Measurements from ENCODE around the gene SUSD3. TPM values are rescaled to one million over a fixed set of nuclear protein-coding genes. Genes with fewer than 3 reads are reported as not detected.

SUSD3 gene
- total and polyA plus RNA-seq, 2 donors (not counting 3 experiments of a cell fraction or from before 2014, with no cell fraction given), result not detected

GRCh38 chr9:93040409-93040808 is 18.1 kb upstream of the SUSD3 start:
- CTCF ChIA-PET, result no interaction called here
- TF ChIP-seq MYC (IDR thresholded peaks at IDR 0.05; ENCODE audit: low read depth, low read length) (no peak), POLR2AphosphoS5 (IDR thresholded peaks at IDR 0.05; ENCODE audit: insufficient read depth, low read depth, low read length) (no peak), JUN (IDR thresholded peaks at IDR 0.05; ENCODE audit: borderline replicate concordance, insufficient read depth, insufficient read length, low read depth) (no peak), FOS (IDR thresholded peaks at IDR 0.05; ENCODE audit: borderline replicate concordance, insufficient read depth, low read length) (no peak)

GRCh38 chr9:93041108-93041802 is 17.2 kb upstream of the SUSD3 start:
- H3K4me1 ChIP-seq (ENCODE audit: control insufficient read depth, extremely low read depth, insufficient read depth, low read length), result no peaks in the 10 kb centered on the region
- POLR2A ChIA-PET, result no interaction called here
- DNase-seq (ENCODE audit: low read depth, low spot score) (no peak), FAIRE-seq (no peak)
- H3K4me2 ChIP-seq (ENCODE audit: insufficient read depth, low read length), result no peak overlapping the region
- intact Hi-C loops (cut with micrococcal nuclease), result no loop called here
- no peak overlapping the region for H3K27ac ChIP-seq (ENCODE audit: insufficient read depth, low read depth, low read length)
- no peaks in the 10 kb centered on the region for H3K9me3 ChIP-seq (replicated peaks; ENCODE audit: control insufficient read depth, insufficient read depth, low read length)
- CTCF ChIA-PET, result interaction anchor here (1.0 kb wide), 1 partner anchor 38 kb away, joined by 3 read pairs; no protein-coding TSS in a partner anchor
- no peaks in the 10 kb centered on the region for H3K9me1 ChIP-seq (replicated peaks; ENCODE audit: control insufficient read depth, extremely low read depth, insufficient read depth, low read length)
- no peaks in the 10 kb centered on the region for H4K20me1 ChIP-seq (replicated peaks; ENCODE audit: control insufficient read depth, extremely low read depth, insufficient read depth, low read length)
- no TSS peak for BruUV-seq (replicated peaks)
- H3K36me3 ChIP-seq (ENCODE audit: control insufficient read depth in 2 of 2, extremely low read depth in 1 of 2, insufficient read depth in 2 of 2, low read length in 2 of 2), result no peaks in the 10 kb centered on the region
- dilution Hi-C loops (cut with MboI; ENCODE audit: extremely low pct_ligation_motif_present, low sequenced_read_pairs), result no loop called here
- no peak overlapping the region for H3K4me3 ChIP-seq (replicated peaks in 1 of 3; ENCODE audit: insufficient read depth in 1 of 3, low read depth in 1 of 3, low read length in 3 of 3)
- H3K27me3 ChIP-seq (ENCODE audit: control insufficient read depth in 2 of 2, insufficient read depth in 2 of 2, low read length in 2 of 2), result no peaks in the 10 kb centered on the region
- no peak for TF ChIP-seq CTCF (IDR thresholded peaks at IDR 0.05; ENCODE audit: extremely low read depth in 1 of 2, insufficient read depth in 1 of 2, low read depth in 1 of 2, low read length in 2 of 2)
- TF ChIP-seq MAX (IDR thresholded peaks at IDR 0.05; ENCODE audit: insufficient read depth, insufficient read length), result no peak
- TF ChIP-seq JUN (IDR thresholded peaks at IDR 0.05; ENCODE audit: borderline replicate concordance, insufficient read depth, insufficient read length, low read depth), result no peak
- no peak for TF ChIP-seq EZH2 (IDR thresholded peaks at IDR 0.05; ENCODE audit: borderline replicate concordance, low read depth, low read length, severe bottlenecking)
- no peak for TF ChIP-seq POLR2A (IDR thresholded peaks at IDR 0.05; ENCODE audit: low read depth, low read length)
- no peak for TF ChIP-seq POLR2AphosphoS5 (IDR thresholded peaks at IDR 0.05; ENCODE audit: insufficient read depth, low read depth, low read length)
- no peak for TF ChIP-seq FOS (IDR thresholded peaks at IDR 0.05; ENCODE audit: borderline replicate concordance, insufficient read depth, low read length)
- no peak for TF ChIP-seq GATA2 (IDR thresholded peaks at IDR 0.05; ENCODE audit: insufficient read depth, insufficient read length, low read depth, low read length)
- H3K9ac ChIP-seq (replicated peaks; ENCODE audit: extremely low read depth, insufficient read depth, low read length), result no peak overlapping the region
- no peaks in the 10 kb centered on the region for H3K79me2 ChIP-seq (ENCODE audit: control insufficient read depth, insufficient read depth, low read length)
- no peak overlapping the region for H2AFZ ChIP-seq (ENCODE audit: low read depth, low read length)

More at GRCh38 chr9:93040409-93040808, 18.1 kb upstream of the SUSD3 start:
- H3K27ac ChIP-seq (ENCODE audit: insufficient read depth, low read depth, low read length), result no peak overlapping the region
- H3K36me3 ChIP-seq (ENCODE audit: control insufficient read depth in 2 of 2, extremely low read depth in 1 of 2, insufficient read depth in 2 of 2, low read length in 2 of 2), result no peaks in the 10 kb centered on the region
- no peaks in the 10 kb centered on the region for H3K9me1 ChIP-seq (replicated peaks; ENCODE audit: control insufficient read depth, extremely low read depth, insufficient read depth, low read length)
- no peaks in the 10 kb centered on the region for H3K79me2 ChIP-seq (ENCODE audit: control insufficient read depth, insufficient read depth, low read length)
- BruUV-seq (replicated peaks), result no TSS peak
- H3K27me3 ChIP-seq (ENCODE audit: control insufficient read depth in 2 of 2, insufficient read depth in 2 of 2, low read length in 2 of 2), result no peaks in the 10 kb centered on the region
- H3K9me3 ChIP-seq (replicated peaks; ENCODE audit: control insufficient read depth, insufficient read depth, low read length), result no peaks in the 10 kb centered on the region
- H3K4me3 ChIP-seq (replicated peaks in 1 of 3; ENCODE audit: insufficient read depth in 1 of 3, low read depth in 1 of 3, low read length in 3 of 3), result no peak overlapping the region
- FAIRE-seq (no peak), DNase-seq (ENCODE audit: low read depth, low spot score) (no peak)
- no peaks in the 10 kb centered on the region for H4K20me1 ChIP-seq (replicated peaks; ENCODE audit: control insufficient read depth, extremely low read depth, insufficient read depth, low read length)
- POLR2A ChIA-PET, result no interaction called here
- H3K4me2 ChIP-seq (ENCODE audit: insufficient read depth, low read length), result no peak overlapping the region
- H3K4me1 ChIP-seq (ENCODE audit: control insufficient read depth, extremely low read depth, insufficient read depth, low read length), result no peaks in the 10 kb centered on the region
- H2AFZ ChIP-seq (ENCODE audit: low read depth, low read length), result no peak overlapping the region
- intact Hi-C loops (cut with micrococcal nuclease) (no loop called here), dilution Hi-C loops (cut with MboI; ENCODE audit: extremely low pct_ligation_motif_present, low sequenced_read_pairs) (no loop called here)
- H3K9ac ChIP-seq (replicated peaks; ENCODE audit: extremely low read depth, insufficient read depth, low read length), result no peak overlapping the region

All from endothelial cell of umbilical vein (primary cell).